ENCODE measurements around the gene NDST1.

The NDST1 gene

GRCh38 chr5:150550286-150550685 lies 42.4 kb downstream of the NDST1 start:
- DNase-seq, result no peak

GRCh38 chr5:150551066-150551465 lies 43.1 kb downstream of the NDST1 start:
- DNase-seq, result no peak

- no peak for DNase-seq
These were observed 45.5 kb downstream of the NDST1 start for GRCh38 chr5:150553402-150553801.

- DNase-seq, result no peak
These were observed 46.0 kb downstream of the NDST1 start for GRCh38 chr5:150553911-150554310.

- no peak for DNase-seq
These were observed 46.9 kb downstream of the NDST1 start for GRCh38 chr5:150554857-150555256.

GRCh38 chr5:150556106-150556505 lies 48.2 kb downstream of the NDST1 start:
- no peak for DNase-seq

GRCh38 chr5:150556859-150557508 lies 49.1 kb downstream of the NDST1 start:
- DNase-seq, result no peak

GRCh38 chr5:150557509-150557872 lies 49.6 kb downstream of the NDST1 start:
- no peak for DNase-seq

GRCh38 chr5:150558088-150558621 lies 50.2 kb downstream of the NDST1 start:
- no peak for DNase-seq

GRCh38 chr5:150559088-150559487 lies 51.2 kb downstream of the NDST1 start:
- DNase-seq, result no peak

- no peak for DNase-seq
These were observed 51.8 kb downstream of the NDST1 start for GRCh38 chr5:150559701-150560100.

GRCh38 chr5:150560401-150561191 lies 52.7 kb downstream of the NDST1 start:
- peak; percentile 37 to 70 for DNase-seq

- DNase-seq, result no peak
These were observed 53.2 kb downstream of the NDST1 start for GRCh38 chr5:150561192-150561512.

- DNase-seq, result no peak
These were observed 53.8 kb downstream of the NDST1 start for GRCh38 chr5:150561571-150562275.

GRCh38 chr5:150562832-150563231 lies 54.9 kb downstream of the NDST1 start:
- no peak for DNase-seq

- no peak for DNase-seq
These were observed 57.9 kb downstream of the NDST1 start for GRCh38 chr5:150565868-150566267.

GRCh38 chr5:150567031-150567717 lies 59.2 kb downstream of the NDST1 start:
- no peak for DNase-seq

- no peak for DNase-seq
These were observed 60.7 kb downstream of the NDST1 start for GRCh38 chr5:150568663-150569062.

GRCh38 chr5:150570333-150570732 lies 62.4 kb downstream of the NDST1 start:
- no peak for DNase-seq

- DNase-seq, result no peak
These were observed 63.9 kb downstream of the NDST1 start for GRCh38 chr5:150571836-150572235.

- DNase-seq, result no peak
These were observed 65.3 kb downstream of the NDST1 start for GRCh38 chr5:150573216-150573615.

- DNase-seq, result no peak
These were observed 66.2 kb downstream of the NDST1 start for GRCh38 chr5:150573867-150574817.

All from NCI-H187 (cell line).